Common myeloid progenitor, CD34-positive (primary cell): ENCODE measurements around the gene GRIK4.

Experiments
- CTCF ChIA-PET: fragments of 350-600 bp; sonication (Branson Sonifier 250); formaldehyde crosslinking; loops from one replicate; lab custom pipeline; 2021; ENCODE audit warnings: antibody characterized with exemption; lab: Charles Lee
- POLR2A ChIA-PET: fragments of 350-600 bp; sonication (Branson Sonifier 250); formaldehyde crosslinking; loops from one replicate; lab custom pipeline; 2021; ENCODE audit warnings: antibody characterized with exemption; lab: Charles Lee
- DNase-seq, 3 donors: peaks; one replicate each; pipeline versions ENCODE4 v3.0.0 to v3.0.0-alpha.2; 2013
- H3K27ac ChIP-seq, 2 experiments: 1 replicate in 1 of 2; 2 replicates in 1 of 2; pipeline ENCODE4 v1.7.0; 2013; ENCODE audit warnings: inconsistent platforms in 2 of 2, low read length in 2 of 2, mild to moderate bottlenecking in 2 of 2, low read depth in 1 of 2, moderate library complexity in 1 of 2; ENCODE audit not compliant: severe bottlenecking in 2 of 2, insufficient read depth in 1 of 2, poor library complexity in 1 of 2
- H3K27me3 ChIP-seq, 5 experiments: replicated peaks in 2 of 5; 1 replicate in 3 of 5; 2 replicates in 2 of 5; pipeline versions ENCODE4 v1.6.1 to v1.7.0; 2013; ENCODE audit warnings: low read length in 4 of 5, mild to moderate bottlenecking in 2 of 5, moderate library complexity in 2 of 5, inconsistent platforms in 1 of 5; ENCODE audit not compliant: insufficient read depth in 5 of 5, control insufficient read depth in 4 of 5
- H3K36me3 ChIP-seq, 4 experiments: 1 replicate in 2 of 4; 2 replicates in 2 of 4; pipeline versions ENCODE4 v1.6.1 to v1.7.0; 2013; ENCODE audit warnings: low read length in 3 of 4, control low read depth in 1 of 4, mild to moderate bottlenecking in 1 of 4; ENCODE audit not compliant: control insufficient read depth in 4 of 4, insufficient read depth in 4 of 4
- H3K4me1 ChIP-seq, 4 experiments: 1 replicate in 3 of 4; 2 replicates in 1 of 4; pipeline versions ENCODE4 v1.6.1 to v1.7.1; 2013; ENCODE audit warnings: low read length in 3 of 4, mild to moderate bottlenecking in 3 of 4, control low read depth in 1 of 4, inconsistent platforms in 1 of 4, moderate library complexity in 1 of 4; ENCODE audit not compliant: control insufficient read depth in 4 of 4, insufficient read depth in 4 of 4; ENCODE audit errors: control extremely low read depth in 1 of 4
- H3K4me3 ChIP-seq, 7 experiments: 1 replicate in 4 of 7; 2 replicates in 3 of 7; pipeline versions ENCODE4 v1.5.1 to v1.7.0; 2013; ENCODE audit warnings: mild to moderate bottlenecking in 7 of 7, low read length in 6 of 7, moderate library complexity in 6 of 7, inconsistent platforms in 2 of 7, low read depth in 2 of 7, control low read depth in 1 of 7; ENCODE audit not compliant: insufficient read depth in 4 of 7, control insufficient read depth in 1 of 7; ENCODE audit errors: extremely low read depth in 1 of 7
- H3K9me3 ChIP-seq, 5 experiments: 1 replicate in 4 of 5; 2 replicates in 1 of 5; pipeline versions ENCODE4 v1.6.1 to v1.7.1; 2013; ENCODE audit warnings: low read length in 4 of 5, mild to moderate bottlenecking in 2 of 5, inconsistent platforms in 1 of 5, low read depth in 1 of 5, moderate library complexity in 1 of 5; ENCODE audit not compliant: control insufficient read depth in 4 of 5, insufficient read depth in 2 of 5; ENCODE audit errors: control extremely low read depth in 1 of 5
- WGBS: methylation state at CpG from one replicate; pipeline ENCODE4 v1.1.5; 2013; ENCODE audit not compliant: insufficient coverage; 5-methylcytosine and 5-hydroxymethylcytosine counted together

The GRIK4 gene

DNA sequence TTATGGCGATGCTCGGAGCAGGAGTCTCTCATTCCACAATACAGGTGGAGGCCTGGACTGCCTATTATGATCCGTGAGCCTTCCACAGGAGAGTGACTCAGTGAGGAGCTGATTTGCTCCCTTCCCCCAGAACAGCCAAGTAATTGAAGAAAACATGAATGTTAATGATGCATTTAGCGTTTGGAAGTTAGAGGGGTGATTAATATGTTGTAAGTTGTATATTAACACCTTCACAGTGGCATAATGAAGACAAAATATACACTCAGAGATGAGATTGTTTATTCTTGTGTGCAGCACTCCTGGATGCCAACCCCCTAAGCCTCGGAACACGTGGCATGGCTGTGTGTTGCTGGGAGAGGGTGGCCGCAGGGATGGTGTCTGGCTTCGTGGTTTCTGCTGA is 98.6 kb downstream of the GRIK4 start:
- no peak overlapping the region for H3K27ac ChIP-seq
- CTCF ChIA-PET: no interaction called here

DNA sequence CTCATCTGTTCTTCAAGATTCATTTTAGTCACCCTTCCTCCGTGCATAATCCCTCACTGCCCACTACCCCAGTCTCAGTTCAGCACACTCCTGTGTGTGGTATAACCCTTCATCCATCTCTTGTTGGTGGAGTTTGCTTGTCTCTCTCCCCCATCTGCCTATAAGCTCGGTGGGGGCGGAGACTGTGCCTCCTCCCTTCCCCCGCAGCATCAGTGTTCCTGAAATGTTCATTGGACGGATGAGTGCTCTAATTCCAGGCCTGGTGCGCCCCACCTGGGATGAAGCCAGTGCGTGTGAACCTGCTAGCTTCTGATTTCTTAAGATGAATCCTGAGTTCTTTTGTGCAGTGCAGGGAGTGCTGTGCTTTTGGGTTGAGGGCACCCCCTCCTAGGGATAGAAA is 100.0 kb downstream of the GRIK4 start:
- no peak for DNase-seq
- Histone ChIP-seq H3K36me3 (no peaks in the 10 kb centered on the region), H3K9me3 (no peaks in the 10 kb centered on the region), H3K4me1 (no peaks in the 10 kb centered on the region), H3K4me3 (no peak overlapping the region), H3K27ac (no peak overlapping the region), H3K27me3 (peaks cover 0 to 4% (median 0%) of the 10 kb centered on the region in 5 experiments)
- 85% methylated on average over 5 of the region's 7 CpGs for WGBS
- ChIA-PET POLR2A (no interaction called here), CTCF (no interaction called here)

More for the DNA sequence above, 98.6 kb downstream of the GRIK4 start:
- POLR2A ChIA-PET: no interaction called here
- no peak overlapping the region for H3K4me3 ChIP-seq
- H3K9me3 ChIP-seq: no peaks in the 10 kb centered on the region
- H3K27me3 ChIP-seq: peaks cover 0 to 4% (median 0%) of the 10 kb centered on the region in 5 experiments
- no peaks in the 10 kb centered on the region for H3K4me1 ChIP-seq
- H3K36me3 ChIP-seq: no peaks in the 10 kb centered on the region
- WGBS: 96% methylated on average over 6 of the region's 8 CpGs
- DNase-seq: no peak

DNA sequence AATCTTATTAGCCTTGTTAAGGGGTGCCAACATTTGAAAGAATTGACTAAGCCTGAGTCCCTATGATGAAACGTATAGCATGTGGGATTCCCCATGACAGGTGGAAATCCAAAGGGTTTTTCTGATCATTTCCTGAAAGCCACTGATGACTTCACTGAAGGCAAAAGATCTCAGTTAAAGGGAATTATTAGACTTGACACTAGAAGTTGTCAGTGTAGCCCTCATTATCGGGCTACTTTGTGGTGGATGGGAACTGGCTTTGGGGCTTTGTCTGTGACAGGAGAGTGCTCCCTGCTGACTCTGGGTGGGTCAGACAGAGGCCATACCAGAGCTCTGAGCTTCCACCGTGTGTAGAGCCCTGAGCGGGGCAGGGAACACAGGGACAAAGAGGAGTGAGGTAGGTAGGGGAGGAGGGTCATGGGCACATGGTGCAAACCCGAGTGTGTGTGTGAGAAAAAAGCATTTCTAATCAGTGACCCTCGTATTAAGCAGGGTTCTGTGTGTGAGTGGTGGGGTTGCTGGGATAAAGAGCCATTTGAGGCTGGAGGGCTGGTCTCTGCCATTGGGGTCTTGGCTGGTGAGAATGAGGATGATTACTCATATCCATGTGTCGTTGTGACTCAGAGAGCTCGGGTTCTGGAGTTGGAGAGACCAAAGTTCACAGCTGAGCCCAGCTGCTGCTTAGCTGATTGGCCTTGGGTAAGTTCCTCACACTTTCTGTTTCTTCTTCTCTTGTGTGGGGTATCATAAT is 101.1 kb downstream of the GRIK4 start:
- no peak overlapping the region for H3K4me3 ChIP-seq
- peaks cover 0 to 4% (median 0%) of the 10 kb centered on the region in 5 experiments for H3K27me3 ChIP-seq
- H3K4me1 ChIP-seq: no peaks in the 10 kb centered on the region
- no peak for DNase-seq
- no peaks in the 10 kb centered on the region for H3K36me3 ChIP-seq
- H3K9me3 ChIP-seq: peaks cover 0 to 4% (median 3%) of the 10 kb centered on the region in 5 experiments
- POLR2A ChIA-PET: no interaction called here
- no peak overlapping the region for H3K27ac ChIP-seq
- 91% methylated on average over 6 of the region's 8 CpGs for WGBS
- CTCF ChIA-PET: interaction anchor here (1.5 kb wide), 1 partner anchor 33 kb away, joined by 3 read pairs; no protein-coding TSS in a partner anchor

DNA sequence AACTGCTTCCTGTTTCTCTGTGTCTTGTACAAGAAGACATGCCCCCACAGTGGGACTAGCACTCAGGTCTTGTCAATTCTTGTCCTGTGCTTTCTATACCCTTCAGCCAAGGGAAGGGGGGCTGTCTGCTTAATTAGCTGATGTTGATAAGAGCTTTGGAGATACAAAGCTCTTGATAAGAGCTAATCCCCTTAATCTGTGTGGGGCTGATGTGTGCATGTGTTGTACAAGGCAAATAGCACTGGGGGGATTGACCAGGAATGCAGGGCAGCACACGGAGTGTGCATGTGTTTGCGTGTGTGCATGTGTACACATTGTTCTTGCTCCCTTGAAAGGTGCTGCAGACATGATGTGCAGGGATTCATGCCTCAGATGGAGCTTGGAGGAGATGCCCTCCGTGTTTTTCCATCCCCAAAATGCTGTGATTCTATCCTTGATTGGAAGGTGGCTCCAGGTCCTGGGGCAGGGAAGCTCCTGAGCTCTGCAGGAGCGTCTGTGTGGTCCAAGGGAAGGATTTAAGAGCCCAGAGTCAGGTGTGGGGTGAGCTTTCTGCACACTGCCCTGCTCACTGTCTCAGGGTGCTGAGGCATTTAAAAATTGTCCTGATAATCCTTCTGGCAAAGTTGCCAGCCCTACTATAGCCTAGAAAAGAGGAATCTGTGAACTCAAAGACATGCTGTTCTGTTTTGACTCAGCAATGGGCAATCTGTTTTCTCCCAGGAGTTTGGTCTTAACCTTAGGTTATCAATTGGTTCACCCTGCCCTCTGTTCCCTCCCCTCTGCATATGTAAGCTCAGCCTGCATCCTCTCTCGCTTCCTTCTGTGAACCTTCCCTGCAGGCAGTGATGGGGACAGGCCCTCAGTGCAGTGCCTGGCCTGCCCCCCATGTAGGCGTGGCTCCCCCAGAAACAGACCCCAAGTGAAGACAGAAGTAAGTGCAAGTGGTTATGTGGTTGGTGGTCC is 102.0 kb downstream of the GRIK4 start:
- Histone ChIP-seq H3K36me3 (no peaks in the 10 kb centered on the region), H3K27ac (no peak overlapping the region), H3K9me3 (peaks cover 0 to 12% (median 11%) of the 10 kb centered on the region in 5 experiments), H3K4me1 (no peaks in the 10 kb centered on the region), H3K27me3 (peaks cover 0 to 4% (median 0%) of the 10 kb centered on the region in 5 experiments), H3K4me3 (no peak overlapping the region)
- DNase-seq: no peak
- 91% methylated on average over 6 of the region's 6 CpGs for WGBS
- ChIA-PET CTCF (interaction anchor here (1.5 kb wide), 1 partner anchor 32 kb away, joined by 3 read pairs; no protein-coding TSS in a partner anchor), POLR2A (no interaction called here)

DNA sequence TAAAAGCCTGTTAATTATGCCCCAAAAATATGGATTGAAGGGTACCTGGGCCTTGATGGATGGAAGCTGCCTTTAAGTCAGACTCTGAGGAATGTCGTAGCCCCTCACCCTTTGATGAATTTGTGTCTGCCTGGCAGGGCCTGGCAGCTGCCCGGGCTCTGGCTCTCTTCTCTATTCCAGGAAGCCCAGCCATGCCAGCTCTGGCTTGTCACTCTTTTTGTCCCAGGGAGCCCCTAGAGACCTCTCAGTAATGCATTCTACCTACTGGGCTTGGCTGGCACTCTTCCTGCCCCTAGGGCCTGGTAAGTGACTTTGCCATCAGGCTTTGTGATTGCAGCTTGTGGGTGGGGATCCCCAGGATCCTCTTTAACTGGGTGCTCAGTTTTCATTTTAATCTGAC is 103.8 kb downstream of the GRIK4 start:
- WGBS: 64% methylated on average over 2 of the region's 2 CpGs
- DNase-seq: no peak
- peaks cover 0 to 5% (median 0%) of the 10 kb centered on the region in 5 experiments for H3K27me3 ChIP-seq
- H3K4me1 ChIP-seq: no peaks in the 10 kb centered on the region
- H3K36me3 ChIP-seq: no peaks in the 10 kb centered on the region
- ChIA-PET POLR2A (no interaction called here), CTCF (interaction anchor here (1.2 kb wide), 1 partner anchor 45 kb away, joined by 3 read pairs; no protein-coding TSS in a partner anchor)
- H3K9me3 ChIP-seq: peaks cover 0 to 18% (median 15%) of the 10 kb centered on the region in 5 experiments
- H3K27ac ChIP-seq: no peak overlapping the region
- no peak overlapping the region for H3K4me3 ChIP-seq

DNA sequence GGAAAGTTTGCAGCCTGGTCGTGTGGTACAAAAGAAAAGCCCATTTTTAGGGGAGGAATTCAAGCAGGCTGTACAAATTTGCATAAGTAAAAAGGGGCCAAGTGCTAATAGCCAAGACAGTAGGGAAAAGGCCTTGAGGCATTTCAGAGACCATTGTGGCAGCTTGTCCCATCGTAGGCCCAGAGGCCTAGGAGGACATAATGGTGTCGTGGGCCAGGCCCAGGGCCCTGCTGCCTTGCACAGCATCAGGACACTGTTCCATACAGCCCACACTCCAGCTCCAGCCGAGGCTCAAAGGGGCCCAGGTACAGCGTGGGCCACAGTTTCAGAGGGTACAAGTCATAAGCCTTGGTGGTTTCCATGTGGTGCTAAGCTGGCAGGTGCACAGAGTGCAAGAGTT is 106.9 kb downstream of the GRIK4 start:
- Histone ChIP-seq H3K27ac (no peak overlapping the region), H3K4me1 (peaks cover 0 to 4% (median 0%) of the 10 kb centered on the region in 4 experiments), H3K9me3 (peaks cover 0 to 18% (median 15%) of the 10 kb centered on the region in 5 experiments), H3K4me3 (no peak overlapping the region), H3K36me3 (no peaks in the 10 kb centered on the region), H3K27me3 (peaks cover 0 to 1% (median 0%) of the 10 kb centered on the region in 5 experiments)
- CTCF ChIA-PET: interaction anchor here (1.5 kb wide), 1 partner anchor 9 kb away, joined by 3 read pairs; no protein-coding TSS in a partner anchor
- POLR2A ChIA-PET: no interaction called here
- no peak for DNase-seq
- 95% methylated on average over 5 of the region's 5 CpGs for WGBS
